A673 (cell line): ENCODE results near the gene OR5AL1. TPM values are rescaled to one million over a fixed set of nuclear protein-coding genes. Genes with fewer than 3 reads are reported as not detected.
"Not testable (repeated sequence)": the region's sequence is repeated elsewhere in the genome, so short reads cannot be mapped to it uniquely, and the experiment has no call there.

ENCODE experiments used
- BruUV-seq: library from RNA; stranded (reverse); fragments of 400-500 nt; replicated peaks from 2 replicates; lab custom pipeline; 2021; lab: Mats Ljungman, UMichigan
- CTCF ChIA-PET: fragments of 300-600 bp; sonication (Branson Sonifier 250); formaldehyde crosslinking; loops from one replicate; lab custom pipeline; 2022; ENCODE audit warnings: antibody characterized with exemption; lab: Charles Lee
- POLR2A ChIA-PET: fragments of 300-600 bp; sonication (Branson Sonifier 250); formaldehyde crosslinking; loops from one replicate; lab custom pipeline; 2022; ENCODE audit warnings: antibody characterized with exemption; ENCODE audit not compliant: low non-redundant PET; lab: Charles Lee
- DNase-seq: peaks from one replicate; pipeline ENCODE4 v3.0.0-alpha.2; 2015; ENCODE audit warnings: low spot score
- H3K27ac ChIP-seq: fragments of 200-600 bp; sonication (generic); 2 replicates; pipeline ENCODE4 v1.5.1; 2016; ENCODE audit warnings: mixed run types, low read depth, mild to moderate bottlenecking, mixed read lengths, antibody characterized with exemption, low read length; ENCODE audit not compliant: poor library complexity, severe bottlenecking
- H3K27me3 ChIP-seq: fragments of 200-600 bp; sonication (generic); replicated peaks from 2 replicates; pipeline ENCODE4 v1.6.1; 2017; ENCODE audit warnings: mixed run types, low read depth, mild to moderate bottlenecking, mixed read lengths, antibody characterized with exemption, low read length; ENCODE audit not compliant: insufficient read depth, poor library complexity
- H3K36me3 ChIP-seq: fragments of 200-600 bp; sonication (generic); 2 replicates; pipeline ENCODE4 v1.6.1; 2016; ENCODE audit warnings: mixed run types, mild to moderate bottlenecking, mixed read lengths, antibody characterized with exemption, low read length; ENCODE audit not compliant: insufficient read depth, poor library complexity, severe bottlenecking
- H3K4me1 ChIP-seq: fragments of 200-600 bp; sonication (generic); 2 replicates; pipeline ENCODE4 v1.6.1; 2017; ENCODE audit warnings: mixed run types, mild to moderate bottlenecking, mixed read lengths, antibody characterized with exemption, low read length; ENCODE audit not compliant: insufficient read depth, poor library complexity, severe bottlenecking
- H3K4me3 ChIP-seq: fragments of 200-600 bp; sonication (generic); 2 replicates; pipeline ENCODE4 v1.5.1; 2016; ENCODE audit warnings: low read depth, mixed run types, mild to moderate bottlenecking, mixed read lengths, low read length; ENCODE audit not compliant: poor library complexity, severe bottlenecking
- H3K9me3 ChIP-seq: fragments of 200-600 bp; sonication (generic); 2 replicates; pipeline ENCODE4 v1.6.1; 2016; ENCODE audit warnings: mixed run types, low read depth, mild to moderate bottlenecking, mixed read lengths, antibody characterized with exemption, low read length; ENCODE audit not compliant: poor library complexity, severe bottlenecking
- CTCF ChIP-seq: fragments of 300-800, 200-600 bp; sonication (generic); conservative IDR thresholded peaks from 2 replicates; pipeline ENCODE4 v1.5.1; 2017; ENCODE audit warnings: low read depth, mild to moderate bottlenecking, antibody characterized with exemption, low read length, moderate library complexity, mixed read lengths
- EZH2 ChIP-seq: fragments of 200-600 bp; sonication (generic); IDR thresholded peaks from 2 replicates; pipeline ENCODE4 v1.6.1; 2017; ENCODE audit warnings: borderline replicate concordance, low read depth, mild to moderate bottlenecking, mixed read lengths, antibody characterized with exemption, low read length; ENCODE audit not compliant: poor library complexity, severe bottlenecking
- intact Hi-C: fragments of 100-400 bp; cut with micrococcal nuclease; formaldehyde crosslinking; loops from one replicate; pipeline ENCODE4 v1.10.0; 2022; ENCODE audit not compliant: unreplicated experiment
- total RNA-seq: library from RNA; stranded (reverse); gene quantifications from 2 replicates; pipeline ENCODE4 v1.2.3, GENCODE V29; 2021

OR5AL1 gene
- total RNA-seq, 1 experiment from 2014 or later = not detected

DNA sequence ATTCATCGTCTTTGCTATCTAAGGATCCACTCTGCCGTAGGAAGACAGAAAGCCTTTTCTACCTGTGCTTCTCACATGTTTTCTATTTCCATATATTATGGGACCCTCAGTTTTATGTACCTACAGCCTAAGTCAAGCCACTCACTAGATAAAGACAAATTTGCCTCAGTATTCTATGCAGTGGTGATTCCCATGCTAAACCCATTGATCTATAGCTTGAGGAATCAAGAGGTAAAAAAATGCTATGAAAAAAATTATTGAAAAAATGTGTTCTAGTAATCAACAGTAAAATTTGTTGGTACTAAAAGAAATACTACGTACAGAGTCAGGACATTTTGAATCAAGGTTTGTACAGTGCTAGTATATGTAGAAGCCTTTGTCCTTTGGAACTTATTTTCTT lies 18.1 kb upstream of the OR5AL1 start:
- no peaks in the 10 kb centered on the region for H3K27me3 ChIP-seq
- intact Hi-C loops = no loop called here
- H3K9me3 ChIP-seq = peaks cover 3% of the 10 kb centered on the region
- no peak for TF ChIP-seq CTCF
- TF ChIP-seq EZH2 = no peak
- no peak overlapping the region for H3K27ac ChIP-seq
- DNase-seq = no peak
- POLR2A ChIA-PET = no interaction called here
- BruUV-seq = no TSS peak
- CTCF ChIA-PET = no interaction called here
- H3K36me3 ChIP-seq = no peaks in the 10 kb centered on the region
- H3K4me3 ChIP-seq = no peak overlapping the region
- no peaks in the 10 kb centered on the region for H3K4me1 ChIP-seq

GRCh38 chr11:56396047-56396446 lies 16.4 kb upstream of the OR5AL1 start:
- Histone ChIP-seq H3K9me3 (peaks cover 3% of the 10 kb centered on the region), H3K4me3 (no peak overlapping the region), H3K36me3 (no peaks in the 10 kb centered on the region), H3K27ac (no peak overlapping the region), H3K27me3 (no peaks in the 10 kb centered on the region), H3K4me1 (no peaks in the 10 kb centered on the region)
- ChIA-PET POLR2A (no interaction called here), CTCF (no interaction called here)
- intact Hi-C loops = no loop called here
- BruUV-seq = no TSS peak
- DNase-seq = no peak
- TF ChIP-seq EZH2 (no peak), CTCF (no peak)

DNA sequence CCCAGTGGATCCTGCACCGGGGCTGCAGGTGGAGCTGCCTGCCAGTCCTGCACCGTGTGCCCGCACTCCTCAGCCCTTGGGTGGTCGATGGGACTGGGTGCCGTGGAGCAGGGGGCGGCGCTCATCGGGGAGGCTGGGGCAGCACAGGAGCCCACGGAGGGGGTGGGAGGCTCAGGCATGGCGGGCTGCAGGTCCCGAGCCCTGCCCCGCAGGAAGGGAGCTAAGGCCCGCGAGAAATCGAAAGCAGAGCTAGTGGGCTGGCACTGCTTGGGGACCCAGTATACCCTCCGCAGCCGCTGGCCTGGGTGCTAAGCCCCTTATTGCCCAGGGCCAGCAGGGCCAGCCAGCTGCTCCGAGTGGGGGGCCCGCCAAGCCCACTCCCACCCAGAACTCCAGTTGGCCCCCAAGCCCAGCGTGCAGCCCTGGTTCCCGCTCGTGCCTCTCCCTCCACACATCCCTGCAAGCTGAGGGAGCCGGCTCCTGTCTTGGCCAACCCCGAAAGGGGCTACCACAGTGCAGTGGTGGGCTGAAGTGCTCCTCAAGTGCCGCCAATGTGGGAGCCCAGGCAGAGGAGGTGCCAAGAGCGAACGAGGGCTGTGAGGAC lies 10.5 kb upstream of the OR5AL1 start:
- peaks cover 18% of the 10 kb centered on the region for H3K9me3 ChIP-seq
- H3K27me3 ChIP-seq, H3K27ac ChIP-seq, H3K4me3 ChIP-seq, CTCF ChIA-PET, H3K4me1 ChIP-seq, DNase-seq, H3K36me3 ChIP-seq, BruUV-seq, intact Hi-C loops, POLR2A ChIA-PET: not testable (repeated sequence)

DNA sequence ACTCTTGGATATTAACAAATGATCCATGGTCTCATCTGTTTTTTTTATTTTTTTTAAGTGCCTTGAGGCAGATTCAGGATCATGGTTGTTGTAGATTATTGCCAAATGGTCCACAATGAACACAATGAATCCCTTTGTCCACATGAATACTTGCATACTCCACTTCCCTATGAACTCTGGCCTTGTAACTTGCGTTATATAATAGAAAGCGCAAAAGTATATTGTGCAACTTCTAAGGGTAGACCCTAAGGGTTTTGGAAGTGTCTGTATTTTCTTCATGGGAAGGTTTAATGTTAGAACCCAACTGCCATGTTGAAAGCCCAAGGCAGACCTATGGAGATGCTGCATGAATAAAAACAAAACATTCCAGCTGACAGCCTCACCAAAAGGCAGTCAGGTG lies 8.1 kb upstream of the OR5AL1 start:
- Histone ChIP-seq H3K4me1 (no peaks in the 10 kb centered on the region), H3K36me3 (no peaks in the 10 kb centered on the region), H3K4me3 (no peak overlapping the region), H3K27ac (no peak overlapping the region), H3K9me3 (peaks cover 23% of the 10 kb centered on the region), H3K27me3 (no peaks in the 10 kb centered on the region)
- POLR2A ChIA-PET = no interaction called here
- intact Hi-C loops = no loop called here
- CTCF ChIA-PET = no interaction called here
- BruUV-seq = no TSS peak
- no peak for TF ChIP-seq EZH2
- no peak for TF ChIP-seq CTCF
- DNase-seq = no peak
